GM18519 (cell line): Measurements from ENCODE around the gene PTPRG.

Experiments used
- ATAC-seq: cut with Tn5 transposase; IDR thresholded peaks from one replicate; pipeline ENCODE4 v1.9.1; 2021; ENCODE audit warnings: mild to moderate bottlenecking, moderate library complexity; ENCODE audit not compliant: unreplicated experiment, low FRiP score

Gene PTPRG

DNA sequence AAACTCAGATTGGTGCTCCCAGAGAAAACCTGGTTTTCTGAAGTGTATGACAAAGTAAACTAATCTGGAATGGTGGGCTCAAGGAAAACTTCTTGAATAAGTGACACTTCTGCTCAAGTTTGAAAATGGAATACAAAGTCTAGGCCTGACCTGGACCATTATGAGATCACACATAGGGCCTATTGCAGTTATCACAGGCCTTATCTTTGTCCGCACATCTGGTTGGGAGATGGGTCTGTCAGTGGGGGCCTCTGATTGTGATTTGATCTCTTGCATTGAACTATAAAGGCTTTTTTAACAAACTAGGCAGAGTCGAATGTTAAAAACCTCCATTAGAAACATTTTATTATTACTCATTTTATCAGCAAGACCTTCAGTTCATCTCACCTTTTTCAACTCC is 405.6 kb downstream of the PTPRG start:
- ATAC-seq: no peak

DNA sequence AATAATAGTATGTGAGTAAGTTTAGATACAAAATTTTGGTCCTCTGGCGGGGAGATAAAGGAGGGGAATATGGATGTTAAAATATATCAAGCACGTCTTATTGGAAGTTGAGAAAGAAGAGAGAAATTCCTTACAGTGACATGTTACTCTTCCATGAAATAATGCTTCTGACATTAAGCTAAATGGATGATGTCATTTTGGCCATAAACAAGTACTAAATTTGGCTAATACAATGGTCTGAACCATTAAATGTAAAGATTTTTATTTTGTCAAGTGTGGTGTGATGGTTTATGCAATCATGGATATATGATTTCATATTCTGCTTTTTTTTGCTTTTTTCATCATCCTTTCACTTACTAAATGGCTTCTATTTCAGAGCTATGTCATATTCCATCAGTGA is 406.6 kb downstream of the PTPRG start:
- no peak for ATAC-seq

DNA sequence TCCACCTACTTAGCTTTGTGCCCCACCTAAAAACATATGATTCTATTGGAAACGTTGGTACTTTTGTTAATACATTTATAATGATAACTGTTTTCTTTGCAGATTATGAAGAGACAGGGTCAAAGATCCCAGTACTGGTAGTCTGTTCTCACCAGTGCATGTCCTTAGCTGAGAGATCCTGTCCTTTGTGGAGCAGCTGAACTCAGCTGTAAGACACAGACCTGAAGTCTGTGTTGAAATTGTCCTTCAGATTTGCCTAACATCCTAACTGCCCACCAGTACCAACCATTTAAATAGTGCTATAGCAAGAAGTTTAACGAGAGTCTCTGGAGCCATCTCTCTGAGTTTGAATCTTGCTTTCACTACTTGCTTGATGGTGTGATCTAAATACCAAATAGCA is 413.3 kb downstream of the PTPRG start:
- ATAC-seq: no peak

DNA sequence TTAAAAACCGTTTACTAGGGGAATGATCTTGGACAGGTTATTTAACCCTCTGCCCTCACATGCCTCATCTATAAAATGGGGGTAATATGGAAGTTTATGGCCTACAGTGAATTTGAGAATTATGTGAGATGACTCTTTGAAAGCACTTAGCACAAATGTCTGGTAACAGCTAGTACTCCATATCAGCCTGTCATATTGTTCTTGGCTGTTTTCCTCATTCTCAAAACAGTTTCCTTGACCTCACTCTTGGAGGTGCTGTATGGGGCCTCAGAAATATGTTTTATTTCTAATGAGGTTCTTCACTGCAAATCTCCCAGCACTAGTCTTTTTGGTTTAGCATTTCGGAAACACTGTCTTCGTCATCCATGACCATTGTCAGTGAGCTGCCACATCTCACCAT is 413.8 kb downstream of the PTPRG start:
- ATAC-seq: no peak

DNA sequence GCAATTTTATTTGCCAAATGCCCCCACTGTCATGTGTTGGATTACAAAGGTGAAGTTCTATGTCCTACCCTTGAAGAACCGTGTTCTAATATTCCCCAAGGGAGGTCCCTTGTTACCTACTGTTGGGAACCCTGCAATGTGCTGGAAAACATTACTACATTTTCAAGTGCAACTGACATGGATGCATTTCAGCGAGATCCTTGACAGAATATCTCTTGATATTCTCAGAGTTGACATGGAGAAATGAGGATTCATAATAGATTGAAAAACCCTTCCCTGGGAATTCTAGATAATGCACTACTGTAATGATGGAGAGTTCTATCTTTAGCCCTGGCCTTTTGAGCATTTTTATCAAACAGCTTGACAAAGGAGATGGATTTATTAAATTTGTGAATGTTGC is 414.6 kb downstream of the PTPRG start:
- ATAC-seq: no peak

DNA sequence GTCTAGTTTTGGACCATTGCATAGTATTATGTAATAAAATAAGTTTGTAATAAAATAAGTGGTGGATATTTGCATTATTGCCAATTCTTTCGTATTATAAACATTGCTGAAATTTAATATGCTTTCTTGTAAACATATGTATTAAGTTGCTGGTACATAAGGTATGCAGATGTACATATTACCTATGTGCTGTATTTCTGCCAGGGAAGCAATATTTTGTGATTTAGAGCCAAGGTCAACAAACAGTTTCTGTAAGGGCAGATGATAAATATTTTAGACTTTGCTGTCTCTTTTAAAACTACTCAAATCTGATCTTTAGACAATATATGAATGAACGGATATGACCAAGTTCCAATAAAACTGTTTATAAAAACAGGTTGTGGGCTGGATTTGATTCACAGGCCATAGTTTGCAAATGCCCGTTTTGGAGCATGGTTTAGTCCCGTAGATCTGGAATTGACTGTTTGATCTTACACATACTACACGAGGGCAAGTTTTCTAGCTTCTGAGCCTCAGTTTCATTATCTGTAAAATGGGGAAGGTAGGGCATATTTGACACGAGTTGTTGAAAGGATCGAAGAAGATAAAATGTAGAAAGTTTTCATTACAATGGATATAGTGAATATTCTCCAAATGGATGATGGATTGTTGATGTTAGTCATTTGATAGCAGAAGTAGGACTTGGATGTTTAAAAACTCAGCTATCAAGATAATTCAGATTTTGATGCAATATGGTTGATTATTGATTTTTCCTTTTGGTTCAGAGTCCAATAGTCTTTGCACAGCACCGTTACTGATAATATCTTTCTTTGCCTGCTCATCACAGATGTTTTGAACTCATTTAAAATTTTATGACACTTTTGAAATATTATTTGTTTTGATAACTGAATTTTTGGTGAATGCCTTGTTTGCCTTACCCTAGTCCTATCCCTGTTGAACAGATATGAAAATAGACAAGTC is 417.4 kb downstream of the PTPRG start:
- ATAC-seq: no peak

DNA sequence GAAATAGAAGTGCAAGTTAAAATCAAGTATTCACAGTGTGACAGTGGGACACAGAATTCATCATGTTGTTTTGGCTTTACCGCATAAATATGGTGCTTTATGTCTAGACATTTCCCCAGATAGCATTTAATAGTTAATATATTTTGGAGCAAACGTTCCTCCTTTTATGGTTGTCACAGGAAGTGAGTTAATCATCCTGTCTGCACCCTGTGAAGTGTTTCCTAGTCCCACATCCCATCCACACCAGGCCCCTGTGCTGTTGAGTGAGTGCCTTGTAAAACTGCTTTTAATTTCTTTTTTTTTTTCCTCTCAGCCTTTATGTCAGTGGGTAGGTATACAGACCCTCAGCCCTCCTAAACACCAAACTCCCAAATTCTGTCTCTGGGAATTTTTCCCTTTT is 418.3 kb downstream of the PTPRG start:
- no peak for ATAC-seq

DNA sequence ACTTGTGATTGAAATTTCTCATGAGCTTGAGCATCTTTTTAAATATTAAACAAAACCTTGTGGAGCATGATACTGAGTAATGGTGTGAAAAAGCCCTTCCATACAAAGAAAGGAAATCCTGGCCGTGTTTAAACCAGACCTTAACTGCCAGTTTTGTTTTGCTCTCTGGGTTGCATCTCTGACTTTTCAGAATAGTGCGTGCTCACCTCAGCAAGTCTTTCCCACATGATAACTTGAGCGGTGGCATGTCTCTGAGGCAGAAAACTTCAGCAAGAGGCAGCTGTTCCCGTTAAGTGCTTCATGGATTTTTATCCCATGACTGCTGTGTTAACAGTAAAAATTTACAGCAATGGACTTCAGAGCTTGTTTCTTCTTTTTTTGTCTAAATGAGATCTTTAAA is 418.7 kb downstream of the PTPRG start:
- ATAC-seq: no peak

DNA sequence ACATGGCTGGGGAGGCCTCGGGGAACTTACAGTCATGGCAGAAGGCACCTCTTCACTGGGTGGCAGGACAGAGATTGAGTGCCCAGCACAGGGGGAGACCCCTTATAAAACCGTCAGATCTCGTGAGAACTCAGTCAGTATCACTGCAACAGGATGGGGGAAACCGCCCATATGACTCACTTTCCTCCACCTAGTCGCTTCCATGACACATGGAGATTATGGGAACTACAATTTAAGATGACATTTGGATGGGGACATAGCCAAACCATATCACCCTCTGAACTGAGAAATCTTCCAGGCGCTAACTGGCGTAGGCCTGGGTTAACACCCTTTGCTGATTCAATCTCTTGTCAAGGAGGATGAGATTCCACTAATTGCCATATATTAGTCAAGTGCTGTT is 419.7 kb downstream of the PTPRG start:
- no peak for ATAC-seq

DNA sequence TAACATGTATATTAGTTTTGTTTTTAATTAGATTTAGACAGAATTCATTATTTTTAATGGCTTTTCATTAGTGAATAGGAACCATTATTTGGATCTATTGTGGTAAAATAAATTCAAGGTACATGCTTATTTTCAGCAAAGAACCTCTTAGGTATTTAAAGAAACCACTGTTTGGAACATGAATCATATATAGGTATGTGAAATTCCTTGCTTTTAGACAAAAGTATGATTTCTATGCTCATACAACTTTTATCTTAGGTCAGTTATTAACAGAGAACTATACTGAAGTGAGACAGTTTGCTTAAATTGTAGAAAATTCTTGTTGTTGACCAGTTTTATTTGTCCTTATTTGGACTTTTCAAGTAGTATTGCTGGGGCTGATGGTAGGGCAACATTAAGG is 422.1 kb downstream of the PTPRG start:
- ATAC-seq: no peak

DNA sequence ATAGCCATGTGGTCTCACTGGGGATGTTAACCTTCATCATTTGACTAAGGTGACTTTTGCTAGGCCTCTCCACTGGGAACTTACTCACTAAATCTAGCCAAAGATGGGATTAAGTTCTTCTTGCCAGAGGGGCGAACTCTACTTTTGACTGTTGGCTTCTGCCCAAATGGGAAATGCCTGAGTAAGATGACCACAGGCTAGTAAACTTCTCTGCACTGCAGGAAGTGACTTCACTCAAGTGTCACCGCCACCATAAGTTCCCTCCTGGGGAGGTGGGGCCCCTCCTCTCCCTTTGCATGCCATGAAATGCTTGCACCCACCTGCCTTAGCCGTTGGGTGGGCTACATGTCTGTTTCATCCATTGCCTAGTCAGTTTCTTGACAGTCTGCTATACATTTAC is 423.6 kb downstream of the PTPRG start:
- no peak for ATAC-seq

DNA sequence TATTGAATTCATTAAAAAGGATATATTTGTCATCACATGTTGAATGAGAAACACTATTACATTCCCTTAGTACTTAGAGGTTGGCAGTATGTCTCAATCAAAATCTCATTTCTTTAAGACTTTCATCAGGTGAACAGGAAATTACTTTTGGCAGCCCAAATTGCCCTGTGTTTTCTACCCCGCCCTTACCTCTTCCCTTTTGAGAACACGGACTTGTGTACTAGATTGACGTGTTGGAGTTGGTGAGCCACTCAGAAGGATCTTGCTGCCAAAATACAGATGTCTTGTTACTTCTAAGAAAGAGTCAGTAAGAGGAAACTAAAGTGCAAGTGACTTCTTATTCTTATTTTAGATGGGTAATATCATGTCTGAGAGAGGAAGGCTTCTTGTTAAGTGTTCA is 425.1 kb downstream of the PTPRG start:
- no peak for ATAC-seq

DNA sequence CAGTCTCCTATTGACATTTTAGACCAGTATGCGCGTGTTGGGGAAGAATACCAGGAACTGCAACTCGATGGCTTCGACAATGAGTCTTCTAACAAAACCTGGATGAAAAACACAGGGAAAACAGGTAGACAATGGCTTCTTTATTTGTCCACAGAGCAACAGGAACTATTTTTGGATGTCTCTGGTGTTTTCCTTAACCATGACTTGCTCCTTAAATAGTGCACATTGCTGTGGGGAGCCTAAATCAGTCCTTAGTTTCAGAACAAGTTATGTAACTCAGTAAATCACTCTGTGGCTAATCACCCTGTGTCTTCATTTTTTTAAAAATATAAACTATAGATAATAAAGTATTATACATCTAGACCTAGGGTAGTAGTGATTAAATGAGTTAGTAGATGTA is 428.3 kb downstream of the PTPRG start:
- no peak for ATAC-seq

DNA sequence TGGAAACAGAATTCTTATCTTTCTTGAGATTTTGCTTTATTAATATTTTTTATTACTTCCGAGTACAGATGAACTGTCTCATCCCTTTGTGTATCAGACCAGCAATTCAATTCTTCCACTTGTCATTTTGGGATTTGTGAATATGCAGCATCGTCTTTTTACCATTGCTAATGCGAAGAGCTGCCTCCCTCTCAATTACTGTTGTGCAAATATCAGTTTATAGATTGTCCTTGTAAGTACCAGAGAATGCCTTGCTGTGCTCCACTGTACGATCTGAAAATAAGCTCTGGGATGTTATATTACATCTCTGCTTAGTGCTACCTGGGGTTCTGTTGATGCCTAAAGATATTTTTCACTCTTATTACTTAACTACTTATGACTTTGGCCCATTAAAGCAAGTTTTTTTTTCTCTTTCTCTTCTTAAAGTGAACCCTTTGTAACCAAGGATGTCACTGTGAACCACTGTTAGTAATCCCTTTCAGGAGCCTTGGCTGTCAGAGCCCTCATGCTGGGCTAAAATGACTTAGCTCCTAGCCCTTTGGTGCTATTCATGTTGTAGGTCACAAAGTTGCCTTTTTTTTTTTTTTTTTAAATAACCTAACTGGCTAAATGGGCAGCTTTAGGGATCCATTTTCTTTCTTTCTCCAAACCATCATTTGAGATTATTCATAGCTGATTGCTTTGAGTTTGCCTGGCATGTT is 429.1 kb downstream of the PTPRG start:
- no peak for ATAC-seq

DNA sequence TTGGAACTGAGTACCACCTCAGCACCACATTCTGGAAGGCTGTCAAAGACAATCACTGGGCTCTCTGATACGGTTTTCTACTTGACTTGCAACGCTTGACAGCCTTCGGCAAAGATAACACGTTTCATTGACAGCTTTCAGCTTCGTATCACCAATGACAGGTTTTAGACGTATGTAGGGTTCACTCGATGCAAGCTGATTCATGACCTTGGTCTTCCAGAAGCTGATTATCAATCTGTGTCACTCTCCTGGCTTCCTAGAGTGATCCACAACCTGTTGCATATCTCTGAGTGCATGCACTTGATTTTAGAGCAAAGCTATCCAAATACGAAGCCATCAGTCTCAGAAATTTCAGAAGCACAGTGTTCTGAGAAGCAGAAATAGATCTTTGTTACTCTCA is 430.3 kb downstream of the PTPRG start:
- ATAC-seq: no peak

DNA sequence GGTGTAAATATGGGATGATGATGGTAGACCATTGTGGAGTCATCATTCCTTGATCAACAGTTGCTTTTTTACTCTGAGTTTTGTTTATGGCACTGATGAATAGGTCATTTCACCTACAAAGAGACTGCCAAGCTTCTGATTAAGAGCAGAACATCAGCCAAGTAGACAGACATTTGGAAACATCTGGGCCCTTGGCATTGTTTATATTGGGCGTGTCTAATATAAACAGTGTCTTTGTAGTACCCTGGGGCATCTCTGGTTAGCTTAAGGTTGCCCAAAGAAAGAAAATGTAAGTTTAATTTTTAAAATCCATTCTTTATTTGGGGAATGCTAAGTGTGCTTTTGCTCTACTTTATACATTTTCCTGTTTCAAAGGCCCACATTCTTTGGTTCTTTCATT is 435.0 kb downstream of the PTPRG start:
- ATAC-seq: no peak

DNA sequence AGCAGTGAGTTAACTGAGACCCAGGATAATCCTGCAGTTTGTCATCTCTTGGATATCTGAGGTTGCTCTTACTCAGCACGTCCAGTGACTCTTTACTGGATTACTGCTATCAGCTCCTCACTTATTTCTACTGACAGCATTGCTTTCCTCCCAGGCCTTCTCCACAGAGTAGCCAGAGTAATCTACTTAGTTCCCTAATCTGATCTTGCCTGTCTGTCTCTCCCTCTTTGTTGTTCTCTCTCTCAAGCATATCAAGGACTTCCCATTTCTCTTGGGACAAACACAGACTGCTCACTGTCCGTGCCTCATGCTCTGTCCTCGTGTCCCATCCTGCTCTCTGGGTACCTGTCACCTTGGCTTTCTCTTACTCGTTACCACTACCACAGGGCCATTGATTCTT is 435.7 kb downstream of the PTPRG start:
- no peak for ATAC-seq

DNA sequence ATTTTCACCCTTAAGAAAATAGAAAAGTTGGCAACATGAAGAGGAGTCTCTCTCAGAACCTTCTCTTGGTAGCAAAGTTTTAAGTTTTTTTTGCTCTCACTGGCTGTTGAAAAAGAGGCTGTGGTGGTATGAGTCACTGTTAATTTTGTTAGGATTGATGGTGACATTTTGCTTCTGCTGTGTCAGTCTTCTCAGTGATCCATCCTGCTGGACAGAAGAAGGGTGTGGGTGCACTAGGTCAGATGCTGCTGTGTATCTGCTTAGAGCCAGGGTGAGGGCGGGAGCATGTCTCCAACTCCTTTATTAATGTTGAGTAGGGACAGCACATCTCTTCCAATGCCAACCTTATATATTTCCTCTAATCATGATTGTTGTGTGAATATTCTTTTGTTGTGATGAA is 442.5 kb downstream of the PTPRG start:
- ATAC-seq: no peak

DNA sequence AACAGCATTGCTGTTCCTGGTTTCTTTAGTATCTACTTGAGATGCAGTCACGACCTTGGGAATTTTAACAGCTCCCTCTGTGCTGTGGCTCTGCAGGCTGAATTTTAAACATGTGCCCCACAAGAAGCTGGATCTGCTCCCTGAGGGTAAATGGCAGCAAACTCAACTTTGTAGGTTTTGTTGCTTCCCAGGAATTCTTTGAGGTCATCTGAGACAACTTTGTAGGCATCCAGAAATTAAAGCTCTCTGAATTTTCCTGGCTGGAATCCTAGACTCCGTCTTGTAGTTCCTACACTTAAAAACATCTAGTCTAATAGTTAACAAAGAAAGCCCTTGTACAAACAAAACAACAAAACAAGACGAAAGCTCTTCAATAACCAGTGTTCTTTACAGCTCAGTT is 445.7 kb downstream of the PTPRG start:
- no peak for ATAC-seq

DNA sequence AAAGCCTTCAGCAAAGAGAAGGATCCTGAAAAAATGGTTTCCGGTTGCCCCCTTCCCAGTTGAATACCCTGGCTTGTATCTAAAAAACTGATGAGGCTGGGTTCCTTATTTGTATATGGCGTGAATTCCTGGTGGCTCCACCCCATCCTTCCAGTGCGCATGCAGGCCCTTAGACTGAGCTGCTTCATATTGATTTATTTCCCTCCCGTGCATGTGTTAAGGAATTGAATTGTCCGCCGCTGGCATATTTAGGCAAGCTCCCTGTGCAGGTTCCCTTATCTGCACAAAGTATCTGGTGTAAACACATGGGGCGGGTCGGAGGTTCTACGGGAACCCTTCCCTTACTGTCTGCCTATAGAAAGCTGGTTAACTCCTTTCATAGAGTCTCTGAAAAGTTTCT is 449.6 kb downstream of the PTPRG start:
- ATAC-seq: no peak

DNA sequence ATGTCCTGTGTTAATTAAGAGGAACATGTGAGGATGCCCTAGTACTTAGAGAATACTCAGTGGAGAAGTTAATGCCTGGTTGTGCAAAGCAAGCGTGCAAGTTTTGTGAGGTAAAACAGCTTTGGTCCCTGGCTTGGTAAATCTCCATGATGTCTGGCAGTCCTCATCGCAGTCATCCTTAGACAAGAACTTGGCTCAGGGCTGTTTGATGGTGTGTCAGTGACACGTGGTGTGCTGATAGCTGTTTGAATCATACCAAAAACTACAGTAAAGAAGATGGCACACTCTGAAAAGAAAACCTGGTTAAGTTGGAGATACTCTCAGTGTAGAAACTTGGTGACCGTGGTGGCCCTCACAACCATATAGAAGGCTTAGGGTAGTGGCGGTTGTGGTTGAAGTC is 450.3 kb downstream of the PTPRG start:
- no peak for ATAC-seq

DNA sequence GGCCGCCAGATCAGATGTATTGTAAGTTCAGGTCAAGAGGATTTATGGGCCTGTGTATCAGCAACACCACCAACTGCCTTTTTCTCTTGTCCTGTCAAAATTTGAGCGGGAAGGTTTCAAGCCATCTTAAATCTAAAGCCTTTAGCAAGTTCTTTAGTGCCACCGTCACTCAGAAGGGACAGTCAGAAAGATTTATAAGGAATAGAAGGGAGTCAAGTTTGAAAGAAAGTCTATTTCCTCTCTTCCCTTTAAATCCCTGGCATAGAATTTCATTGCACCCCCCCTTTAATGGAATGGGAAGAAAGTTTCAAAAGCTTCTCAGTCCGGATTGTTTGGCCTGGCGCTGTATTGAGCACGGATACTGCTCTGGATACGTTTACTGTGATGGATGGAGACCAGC is 452.6 kb downstream of the PTPRG start:
- no peak for ATAC-seq
